ENCODE measurements around the gene SLC22A5. TPM values are rescaled to one million over a fixed set of nuclear protein-coding genes. Genes with fewer than 3 reads are reported as not detected.

The SLC22A5 gene
- total and polyA plus RNA-seq, 2 donors from 2014 or later: 28.3 to 36.3 TPM

- no peak for FAIRE-seq
- H3K9me3 ChIP-seq (ENCODE audit: control insufficient read depth in 2 of 3, insufficient read depth in 1 of 3, low read length in 3 of 3): no peaks in the 10 kb centered on the region
- H3K27ac ChIP-seq (ENCODE audit: low read depth in 2 of 2, low read length in 2 of 2): peak overlapping the region; percentile 35 to 76
- intact Hi-C loops (cut with DNase I): loop anchor here (10.0 kb wide), 1 partner anchor 58 kb away; no protein-coding TSS in a partner anchor
- no peaks in the 10 kb centered on the region for H3K27me3 ChIP-seq (ENCODE audit: control insufficient read depth, insufficient read depth, low read length)
- H3K4me3 ChIP-seq (ENCODE audit: low read length in 3 of 3): no peak overlapping the region
- DNase-seq: peak in 3 of 5 donors; percentile 24 to 92 (median 29)
- peak overlapping the region in 1 of 3 donors; percentile 13 for H3K9ac ChIP-seq (ENCODE audit: low read length in 3 of 3)
- H3K4me1 ChIP-seq (ENCODE audit: control insufficient read depth in 2 of 3, insufficient read depth in 2 of 3, low read depth in 1 of 3, low read length in 3 of 3): peaks cover 3 to 59% (median 45%) of the 10 kb centered on the region in 3 donors
- TF ChIP-seq CTCF (IDR thresholded peaks at IDR 0.05; ENCODE audit: borderline replicate concordance, extremely low read depth, insufficient read depth): no peak
- H3K36me3 ChIP-seq (ENCODE audit: control insufficient read depth in 2 of 3, insufficient read depth in 3 of 3, low read length in 3 of 3): no peaks in the 10 kb centered on the region
Measured at GRCh38 chr5:132426525-132427138, 57.1 kb downstream of the SLC22A5 start.

GRCh38 chr5:132427281-132428146, 58.0 kb downstream of the SLC22A5 start:
- no peak for FAIRE-seq
- H3K4me3 ChIP-seq (ENCODE audit: low read length in 3 of 3): no peak overlapping the region
- intact Hi-C loops (cut with DNase I): loop anchor here (10.0 kb wide), 1 partner anchor 57 kb away; no protein-coding TSS in a partner anchor

GRCh38 chr5:132428147-132428482, 58.6 kb downstream of the SLC22A5 start:
- H3K9me3 ChIP-seq (ENCODE audit: control insufficient read depth in 2 of 3, insufficient read depth in 1 of 3, low read length in 3 of 3): no peaks in the 10 kb centered on the region

More at GRCh38 chr5:132427281-132428146, 58.0 kb downstream of the SLC22A5 start:
- TF ChIP-seq CTCF (IDR thresholded peaks at IDR 0.05; ENCODE audit: borderline replicate concordance, extremely low read depth, insufficient read depth): no peak
- DNase-seq: peak in 2 of 5 donors; percentile 28 to 29
- Histone ChIP-seq H3K36me3 (ENCODE audit: control insufficient read depth in 2 of 3, insufficient read depth in 3 of 3, low read length in 3 of 3) (no peaks in the 10 kb centered on the region), H3K27me3 (ENCODE audit: control insufficient read depth, insufficient read depth, low read length) (no peaks in the 10 kb centered on the region), H3K9me3 (ENCODE audit: control insufficient read depth in 2 of 3, insufficient read depth in 1 of 3, low read length in 3 of 3) (no peaks in the 10 kb centered on the region), H3K4me1 (ENCODE audit: control insufficient read depth in 2 of 3, insufficient read depth in 2 of 3, low read depth in 1 of 3, low read length in 3 of 3) (peaks cover 3 to 59% (median 44%) of the 10 kb centered on the region in 3 donors), H3K9ac (ENCODE audit: low read length in 3 of 3) (peak overlapping the region in 1 of 3 donors; percentile 2), H3K27ac (ENCODE audit: low read depth in 2 of 2, low read length in 2 of 2) (peak overlapping the region; percentile 35 to 76)

More at GRCh38 chr5:132428147-132428482, 58.6 kb downstream of the SLC22A5 start:
- H3K27me3 ChIP-seq (ENCODE audit: control insufficient read depth, insufficient read depth, low read length): no peaks in the 10 kb centered on the region
- no peak for TF ChIP-seq CTCF (IDR thresholded peaks at IDR 0.05; ENCODE audit: borderline replicate concordance, extremely low read depth, insufficient read depth)
- H3K36me3 ChIP-seq (ENCODE audit: control insufficient read depth in 2 of 3, insufficient read depth in 3 of 3, low read length in 3 of 3): no peaks in the 10 kb centered on the region
- H3K27ac ChIP-seq (ENCODE audit: low read depth in 2 of 2, low read length in 2 of 2): peak overlapping the region in 1 of 2 donors; percentile 56
- peak overlapping the region in 1 of 3 donors; percentile 1 for H3K9ac ChIP-seq (ENCODE audit: low read length in 3 of 3)
- no peak for FAIRE-seq
- intact Hi-C loops (cut with DNase I): loop anchor here (10.0 kb wide), 1 partner anchor 57 kb away; no protein-coding TSS in a partner anchor
- no peak overlapping the region for H3K4me3 ChIP-seq (ENCODE audit: low read length in 3 of 3)
- H3K4me1 ChIP-seq (ENCODE audit: control insufficient read depth in 2 of 3, insufficient read depth in 2 of 3, low read depth in 1 of 3, low read length in 3 of 3): peaks cover 3 to 53% (median 38%) of the 10 kb centered on the region in 3 donors
- no peak for DNase-seq

Measured in kidney (tissue), 14 donors.